HepG2 (cell line): ENCODE results near the gene MRPL50.

Source experiments
- CTCF ChIP-seq: sonication (generic); formaldehyde crosslinking; IDR thresholded peaks from 2 replicates; pipeline ENCODE4 v1.5.0; 2020; ENCODE audit warnings: mild to moderate bottlenecking, missing genetic modification reagents, moderate library complexity
- ETV6 ChIP-seq: sonication (generic); formaldehyde crosslinking; conservative IDR thresholded peaks from 2 replicates; pipeline ENCODE4 v1.4.0; 2020; ENCODE audit warnings: missing genetic modification reagents
- POLR2A ChIP-seq, 2 experiments: IDR thresholded peaks; 2 replicates each; pipeline ENCODE4 v1.6.1; 2011; ENCODE audit warnings: low read depth in 2 of 2, low read length in 2 of 2, mild to moderate bottlenecking in 1 of 2, moderate library complexity in 1 of 2; ENCODE audit not compliant: insufficient read depth in 1 of 2
- POLR2AphosphoS5 ChIP-seq: IDR thresholded peaks from 2 replicates; pipeline ENCODE4 v1.6.1; 2012; ENCODE audit warnings: low read depth, low read length
- USF2 ChIP-seq, 2 experiments: sonication (generic) in 1 of 2; formaldehyde crosslinking in 1 of 2; IDR thresholded peaks; 2 replicates each; pipeline versions ENCODE4 v1.5.1 to v1.6.1; 2011 to 2020; ENCODE audit warnings: borderline replicate concordance in 1 of 2, low read depth in 1 of 2, low read length in 1 of 2, mild to moderate bottlenecking in 1 of 2, missing genetic modification reagents in 1 of 2, moderate library complexity in 1 of 2
- ZNF121 ChIP-seq: sonication (generic); formaldehyde crosslinking; IDR thresholded peaks from 2 replicates; pipeline ENCODE4 v1.5.0; 2020; ENCODE audit warnings: mild to moderate bottlenecking, missing genetic modification reagents

GRCh38 chr9:101360647-101361046 lies 37.8 kb downstream of the MRPL50 start:
- TF ChIP-seq ETV6 (CRISPR knock-in tag) (no peak), POLR2A (IDR thresholded peaks at IDR 0.05; ENCODE audit: insufficient read depth in 1 of 2, low read depth in 2 of 2, low read length in 2 of 2) (no peak), POLR2AphosphoS5 (no peak; the same call in 1 of the 2 replicates), USF2 (IDR thresholded peaks at IDR 0.05; ENCODE audit: low read depth, low read length) (no peak), USF2 (CRISPR knock-in tag; IDR thresholded peaks at IDR 0.05; ENCODE audit: borderline replicate concordance) (no peak), ZNF121 (CRISPR knock-in tag) (no peak), CTCF (CRISPR knock-in tag) (no peak)
